ENCODE results near the gene TMEM88. TPM values are rescaled to one million over a fixed set of nuclear protein-coding genes. Genes with fewer than 3 reads are reported as not detected.

Gene TMEM88
- total and polyA plus RNA-seq, 2 of the 13 experiments (the other 11 are each of a cell fraction or from before 2014, with no cell fraction given): 0.31 to 0.66 TPM

GRCh38 chr17:7834957-7835813 lies 19.7 kb upstream of the TMEM88 start (continued):
- TF ChIP-seq ZNF564 (CRISPR knock-in tag; IDR thresholded peaks at IDR 0.05): no peak
- TF ChIP-seq SNAPC5 (CRISPR knock-in tag; IDR thresholded peaks at IDR 0.05; ENCODE audit: borderline replicate concordance): no peak
- TF ChIP-seq NR0B2 (CRISPR knock-in tag; IDR thresholded peaks at IDR 0.05): no peak
- no peak for TF ChIP-seq HINFP (CRISPR knock-in tag; IDR thresholded peaks at IDR 0.05; ENCODE audit: low read depth)
- peak; percentile 73 for TF ChIP-seq SP2 (CRISPR knock-in tag; IDR thresholded peaks at IDR 0.05)
- TF ChIP-seq ZNF547 (CRISPR knock-in tag; IDR thresholded peaks at IDR 0.05): 0 out of 2 replicates have a peak, but pooled peaks have one; percentile 10
- 0 out of 2 replicates have a peak, but pooled peaks have one; percentile 11 for TF ChIP-seq HNF1A (IDR thresholded peaks at IDR 0.05; ENCODE audit: low read depth)
- no peak for TF ChIP-seq HNF1A (CRISPR knock-in tag; IDR thresholded peaks at IDR 0.05; ENCODE audit: borderline replicate concordance)
- no peak for TF ChIP-seq MAF1 (CRISPR knock-in tag; IDR thresholded peaks at IDR 0.05; ENCODE audit: borderline replicate concordance)
- TF ChIP-seq ZNF367 (CRISPR knock-in tag; IDR thresholded peaks at IDR 0.05; ENCODE audit: borderline replicate concordance): no peak
- TF ChIP-seq ZNF678 (CRISPR knock-in tag; IDR thresholded peaks at IDR 0.05): no peak
- peak; percentile 6; the same call in 1 of the 2 replicates for TF ChIP-seq ETV5 (CRISPR knock-in tag; IDR thresholded peaks at IDR 0.05; ENCODE audit: borderline replicate concordance)
- TF ChIP-seq ZNF350 (CRISPR knock-in tag; IDR thresholded peaks at IDR 0.05; ENCODE audit: borderline replicate concordance, low read depth): peak; percentile 62; the same call in 1 of the 2 replicates
- TF ChIP-seq ZKSCAN5 (CRISPR knock-in tag; IDR thresholded peaks at IDR 0.05): no peak
- TF ChIP-seq ZNF629 (CRISPR knock-in tag; conservative IDR thresholded peaks at IDR 0.05): no peak
- peak; percentile 35; the same call in 1 of the 2 replicates for TF ChIP-seq BCL6 (CRISPR knock-in tag; IDR thresholded peaks at IDR 0.05)
- no peak for TF ChIP-seq ZNF280B (CRISPR knock-in tag; IDR thresholded peaks at IDR 0.05; ENCODE audit: borderline replicate concordance)
- TF ChIP-seq SP140L (CRISPR knock-in tag; IDR thresholded peaks at IDR 0.05; ENCODE audit: borderline replicate concordance): no peak

Data from HepG2 (cell line).